GM20000 (cell line): ENCODE data around the gene TCAP.
"Not testable (repeated sequence)": the region's sequence is repeated elsewhere in the genome, so short reads cannot be mapped to it uniquely, and the experiment has no call there.

ENCODE experiments used
- DNase-seq: peaks from one replicate; pipeline ENCODE4 v3.0.0; 2012; ENCODE audit warnings: low spot score
- TF ChIP-seq, protein P1 (sequence below): IDR thresholded peaks from 2 replicates; pipeline ENCODE4 v1.5.1; 2012; ENCODE audit warnings: mild to moderate bottlenecking, control low read depth; ENCODE audit errors: extremely low read depth, missing control alignments

Gene TCAP

DNA sequence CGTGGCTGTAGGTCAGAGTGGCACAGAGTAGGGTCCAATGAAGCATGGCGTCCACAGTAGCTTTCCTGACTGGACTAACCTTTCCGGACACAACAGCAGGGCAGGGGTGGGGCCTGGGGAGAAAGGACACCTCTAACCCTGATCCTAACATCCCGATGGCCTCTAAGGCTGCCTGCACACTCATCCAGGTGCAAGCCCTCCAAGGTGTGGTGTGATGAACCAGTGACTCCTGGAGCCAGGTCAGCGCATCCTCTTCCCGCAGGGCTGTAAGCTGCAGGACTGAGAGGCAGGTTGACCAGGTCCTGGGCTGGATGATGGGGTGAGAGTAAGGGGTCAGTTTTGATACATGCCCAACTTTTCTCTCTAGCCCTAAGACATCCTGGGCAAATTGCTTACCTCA is 31.6 kb downstream of the TCAP start:
- TF ChIP-seq, protein P1, sequence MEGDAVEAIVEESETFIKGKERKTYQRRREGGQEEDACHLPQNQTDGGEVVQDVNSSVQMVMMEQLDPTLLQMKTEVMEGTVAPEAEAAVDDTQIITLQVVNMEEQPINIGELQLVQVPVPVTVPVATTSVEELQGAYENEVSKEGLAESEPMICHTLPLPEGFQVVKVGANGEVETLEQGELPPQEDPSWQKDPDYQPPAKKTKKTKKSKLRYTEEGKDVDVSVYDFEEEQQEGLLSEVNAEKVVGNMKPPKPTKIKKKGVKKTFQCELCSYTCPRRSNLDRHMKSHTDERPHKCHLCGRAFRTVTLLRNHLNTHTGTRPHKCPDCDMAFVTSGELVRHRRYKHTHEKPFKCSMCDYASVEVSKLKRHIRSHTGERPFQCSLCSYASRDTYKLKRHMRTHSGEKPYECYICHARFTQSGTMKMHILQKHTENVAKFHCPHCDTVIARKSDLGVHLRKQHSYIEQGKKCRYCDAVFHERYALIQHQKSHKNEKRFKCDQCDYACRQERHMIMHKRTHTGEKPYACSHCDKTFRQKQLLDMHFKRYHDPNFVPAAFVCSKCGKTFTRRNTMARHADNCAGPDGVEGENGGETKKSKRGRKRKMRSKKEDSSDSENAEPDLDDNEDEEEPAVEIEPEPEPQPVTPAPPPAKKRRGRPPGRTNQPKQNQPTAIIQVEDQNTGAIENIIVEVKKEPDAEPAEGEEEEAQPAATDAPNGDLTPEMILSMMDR = no peak
- no peak for DNase-seq

DNA sequence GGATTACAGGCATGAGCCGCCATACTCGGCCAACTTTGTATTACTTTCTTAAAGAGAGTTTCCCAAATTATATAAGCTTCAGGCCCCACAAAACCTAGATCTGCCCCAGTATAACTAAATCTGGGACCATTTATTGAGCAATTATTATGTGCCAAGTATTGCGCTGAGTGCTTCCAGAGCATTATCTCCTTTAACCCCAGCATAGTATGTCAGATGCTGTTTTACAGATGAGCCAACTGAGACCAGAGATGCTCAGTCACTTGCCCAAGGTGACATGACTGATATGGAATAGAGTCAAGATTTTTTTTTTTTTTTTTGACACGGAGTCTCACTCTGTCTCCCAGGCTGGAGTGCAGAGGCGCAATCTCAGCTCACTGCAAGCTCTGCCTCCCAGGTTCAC is 32.8 kb downstream of the TCAP start:
- TF ChIP-seq, protein P1 = no peak
- DNase-seq = no peak

DNA sequence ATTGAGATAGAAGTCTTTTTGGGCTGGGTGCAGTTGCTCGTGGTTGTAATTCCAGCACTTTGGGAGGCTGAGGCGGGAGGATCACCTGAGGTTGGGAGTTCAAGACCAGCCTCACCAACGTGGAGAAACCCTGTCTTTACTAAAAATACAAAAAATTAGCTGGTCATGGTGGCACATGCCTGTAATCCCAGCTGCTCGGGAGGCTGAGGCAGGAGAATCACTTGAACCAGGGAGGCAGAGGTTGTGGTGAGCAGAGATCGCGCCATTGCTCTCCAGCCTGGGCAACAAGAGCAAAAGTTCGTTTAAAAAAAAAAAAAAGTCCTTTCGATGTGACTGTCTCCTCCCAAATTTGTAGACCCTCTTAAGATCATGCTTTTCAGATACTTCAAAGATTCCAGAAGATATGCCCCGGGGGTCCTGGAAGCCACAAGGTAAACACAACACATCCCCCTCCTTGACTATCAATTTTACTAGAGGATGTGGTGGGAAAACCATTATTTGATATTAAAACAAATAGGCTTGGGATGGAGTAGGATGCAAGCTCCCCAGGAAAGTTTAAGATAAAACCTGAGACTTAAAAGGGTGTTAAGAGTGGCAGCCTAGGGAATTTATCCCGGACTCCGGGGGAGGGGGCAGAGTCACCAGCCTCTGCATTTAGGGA is 34.1 kb downstream of the TCAP start:
- DNase-seq = not testable (repeated sequence)

DNA sequence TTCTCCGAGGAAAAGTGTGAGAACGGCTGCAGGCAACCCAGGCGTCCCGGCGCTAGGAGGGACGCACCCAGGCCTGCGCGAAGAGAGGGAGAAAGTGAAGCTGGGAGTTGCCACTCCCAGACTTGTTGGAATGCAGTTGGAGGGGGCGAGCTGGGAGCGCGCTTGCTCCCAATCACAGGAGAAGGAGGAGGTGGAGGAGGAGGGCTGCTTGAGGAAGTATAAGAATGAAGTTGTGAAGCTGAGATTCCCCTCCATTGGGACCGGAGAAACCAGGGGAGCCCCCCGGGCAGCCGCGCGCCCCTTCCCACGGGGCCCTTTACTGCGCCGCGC is 34.6 kb downstream of the TCAP start, which contains the start of gene ERBB2:
Gene ERBB2 (plus strand): TSS at position 247 of the 330 bp plus-strand sequence. CDS start 175 bp downstream, outside the sequence.
- TF ChIP-seq, protein P1 = no peak
- DNase-seq = no peak

DNA sequence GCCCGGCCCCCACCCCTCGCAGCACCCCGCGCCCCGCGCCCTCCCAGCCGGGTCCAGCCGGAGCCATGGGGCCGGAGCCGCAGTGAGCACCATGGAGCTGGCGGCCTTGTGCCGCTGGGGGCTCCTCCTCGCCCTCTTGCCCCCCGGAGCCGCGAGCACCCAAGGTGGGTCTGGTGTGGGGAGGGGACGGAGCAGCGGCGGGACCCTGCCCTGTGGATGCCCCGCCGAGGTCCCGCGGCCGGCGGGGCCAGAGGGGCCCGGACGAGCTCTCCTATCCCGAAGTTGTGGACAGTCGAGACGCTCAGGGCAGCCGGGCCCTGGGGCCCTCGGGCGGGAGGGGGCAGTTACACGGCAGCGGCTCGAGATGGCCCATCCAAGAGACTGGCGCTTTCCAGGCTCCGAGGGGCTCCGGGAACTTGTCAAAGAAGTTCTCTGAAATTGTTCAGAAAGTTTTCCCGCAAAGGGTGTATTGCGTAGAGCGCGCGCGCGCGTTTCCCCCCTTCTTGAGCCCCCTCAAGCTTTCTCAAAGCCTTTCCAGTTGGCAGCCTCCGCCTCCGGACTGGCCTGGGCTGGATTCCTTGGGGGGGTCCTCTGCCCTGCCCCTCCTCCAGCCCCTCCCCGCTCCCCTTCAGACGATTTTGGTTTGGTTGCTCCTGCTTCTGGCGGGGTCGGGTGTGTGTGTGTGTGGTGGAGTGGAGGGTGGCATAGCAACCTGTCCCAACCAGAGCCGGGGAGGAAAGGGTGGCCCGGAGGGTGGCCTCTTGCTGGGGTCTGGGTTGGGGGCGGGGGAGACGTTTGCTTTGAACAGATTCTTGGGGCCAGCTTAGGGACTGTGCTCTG is 35.2 kb downstream of the TCAP start:
- DNase-seq = peak; percentile 47
- TF ChIP-seq, protein P1 = no peak

DNA sequence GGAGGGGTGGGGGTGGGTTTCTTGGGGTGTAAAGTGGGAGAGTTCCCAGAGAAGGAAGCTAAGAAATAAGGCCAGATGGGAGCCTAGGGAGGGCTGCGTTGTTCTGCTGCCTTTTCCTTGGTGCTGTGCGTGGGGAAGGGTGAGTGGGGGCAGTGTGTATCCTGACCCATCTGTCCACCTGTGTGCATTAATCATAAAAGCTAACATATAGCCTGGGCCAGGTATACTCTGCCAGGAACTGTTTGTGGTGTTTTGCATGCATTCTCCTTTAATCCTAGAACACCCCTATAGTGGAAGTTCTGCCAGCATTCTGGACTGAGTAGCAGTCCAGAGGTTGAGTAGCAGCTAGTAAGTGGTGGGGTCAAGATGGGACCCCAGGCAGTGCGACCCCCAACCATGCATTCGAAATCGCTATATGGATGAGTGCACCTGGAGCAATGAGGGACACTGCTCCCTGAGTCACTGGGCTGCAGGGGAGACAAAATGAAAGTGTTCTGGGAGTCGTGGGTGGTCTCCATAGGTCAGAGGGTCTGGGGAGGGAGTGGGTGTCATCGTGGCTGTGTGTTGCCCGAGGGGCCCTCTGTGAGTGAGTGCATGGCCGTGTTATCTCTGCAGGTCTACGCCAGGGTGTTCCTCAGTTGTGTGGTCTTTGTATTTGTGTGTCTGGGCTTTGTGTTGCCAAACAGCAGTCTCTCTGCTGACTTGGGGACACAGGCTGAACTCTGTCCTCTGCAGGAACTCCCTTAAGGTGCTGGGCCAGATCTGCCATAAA is 36.0 kb downstream of the TCAP start:
- no peak for DNase-seq

DNA sequence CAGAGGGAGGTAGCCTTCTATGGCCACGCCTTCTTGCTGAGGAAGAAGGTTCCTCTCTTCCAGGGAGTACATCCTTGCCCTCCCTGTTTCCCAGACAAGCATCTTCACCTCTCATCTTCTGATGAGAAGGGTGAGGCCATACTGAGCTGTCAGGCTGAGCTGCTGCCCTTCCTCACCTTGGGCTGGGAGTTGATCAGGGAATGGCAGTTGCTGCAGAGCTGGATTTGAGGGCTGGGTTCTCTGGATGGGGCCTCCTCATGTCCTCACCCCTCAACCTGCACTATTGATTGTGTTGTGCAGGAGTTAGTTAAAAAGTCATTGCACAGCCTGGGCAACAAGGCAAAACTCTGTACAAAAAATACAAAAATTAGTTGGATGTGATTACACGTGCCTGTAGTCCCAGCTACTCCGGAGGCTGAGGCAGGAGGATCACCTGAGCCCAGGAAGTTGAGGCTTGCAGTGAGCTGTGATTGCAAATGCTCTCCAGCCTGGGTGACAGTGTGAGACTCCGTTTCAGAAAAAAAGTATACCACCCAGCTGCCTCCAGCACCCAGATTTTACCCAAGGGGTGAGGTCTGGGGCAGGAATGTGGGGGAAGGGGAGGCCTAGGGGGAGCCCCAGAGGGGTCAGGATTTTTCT is 36.8 kb downstream of the TCAP start:
- DNase-seq = no peak
- TF ChIP-seq, protein P1 = no peak

More for the DNA sequence above, 36.0 kb downstream of the TCAP start:
- TF ChIP-seq, protein P1 = no peak
